OCI-LY1 (cell line): ENCODE measurements around the gene LINGO1.

Experiments used
- EZH2 ChIP-seq: fragments of 200-600 bp; sonication (generic), shearing (Covaris generic); IDR thresholded peaks from 2 replicates; pipeline ENCODE4 v1.8.0; 2017; ENCODE audit warnings: borderline replicate concordance, mixed run types, mild to moderate bottlenecking, antibody characterized with exemption, low read length, moderate library complexity, mixed read lengths
- TF ChIP-seq, protein P1 (sequence below): fragments of 200-600 bp; sonication (generic), shearing (Covaris generic); IDR thresholded peaks from 2 replicates; pipeline ENCODE4 v1.5.1; 2017; ENCODE audit warnings: mild to moderate bottlenecking, antibody characterized with exemption, low read length, moderate library complexity, mixed read lengths

DNA sequence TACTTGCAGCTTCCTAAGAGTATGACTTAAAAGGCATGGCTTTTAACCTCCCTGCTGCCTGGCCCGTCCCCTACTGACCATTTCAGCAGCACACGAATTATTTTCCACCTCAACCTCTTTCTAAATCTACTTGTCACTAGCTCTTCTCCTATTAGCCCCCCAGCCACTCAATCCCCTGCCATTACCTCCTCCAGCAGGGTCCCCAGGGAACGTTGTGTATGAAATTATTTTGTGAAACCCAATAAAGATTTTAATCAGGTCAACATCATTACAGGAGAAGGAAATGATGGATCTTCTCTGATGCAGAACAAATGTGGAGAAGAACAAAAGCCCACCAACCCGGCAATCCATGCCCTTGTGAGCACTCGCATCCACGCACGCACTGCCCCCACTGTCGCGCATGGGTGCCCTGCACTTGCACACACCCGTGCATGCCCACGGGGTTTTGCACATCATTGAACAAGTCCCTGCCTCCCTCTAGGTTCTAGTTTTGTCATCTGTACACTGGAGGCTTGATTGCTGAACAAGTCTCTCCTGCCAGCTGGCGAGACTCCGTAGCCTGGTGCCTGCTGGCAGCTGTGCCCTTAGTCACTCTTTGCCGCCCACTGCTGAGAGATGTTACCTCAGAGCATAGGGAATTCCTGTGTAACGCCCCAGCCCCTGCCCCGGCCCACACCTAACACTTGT, 51.6 kb downstream of the LINGO1 start:
- TF ChIP-seq, protein P1, sequence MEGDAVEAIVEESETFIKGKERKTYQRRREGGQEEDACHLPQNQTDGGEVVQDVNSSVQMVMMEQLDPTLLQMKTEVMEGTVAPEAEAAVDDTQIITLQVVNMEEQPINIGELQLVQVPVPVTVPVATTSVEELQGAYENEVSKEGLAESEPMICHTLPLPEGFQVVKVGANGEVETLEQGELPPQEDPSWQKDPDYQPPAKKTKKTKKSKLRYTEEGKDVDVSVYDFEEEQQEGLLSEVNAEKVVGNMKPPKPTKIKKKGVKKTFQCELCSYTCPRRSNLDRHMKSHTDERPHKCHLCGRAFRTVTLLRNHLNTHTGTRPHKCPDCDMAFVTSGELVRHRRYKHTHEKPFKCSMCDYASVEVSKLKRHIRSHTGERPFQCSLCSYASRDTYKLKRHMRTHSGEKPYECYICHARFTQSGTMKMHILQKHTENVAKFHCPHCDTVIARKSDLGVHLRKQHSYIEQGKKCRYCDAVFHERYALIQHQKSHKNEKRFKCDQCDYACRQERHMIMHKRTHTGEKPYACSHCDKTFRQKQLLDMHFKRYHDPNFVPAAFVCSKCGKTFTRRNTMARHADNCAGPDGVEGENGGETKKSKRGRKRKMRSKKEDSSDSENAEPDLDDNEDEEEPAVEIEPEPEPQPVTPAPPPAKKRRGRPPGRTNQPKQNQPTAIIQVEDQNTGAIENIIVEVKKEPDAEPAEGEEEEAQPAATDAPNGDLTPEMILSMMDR: no peak
- no peak for TF ChIP-seq EZH2
